BE2C (cell line): ENCODE results near the gene TNFSF18.

Source experiments
- DNase-seq: peaks from one replicate; pipeline ENCODE4 v3.0.0-alpha.2; 2020
- H3K27me3 ChIP-seq: fragments of 250-450 bp; sonication (Bioruptor Pico); 2 replicates; pipeline ENCODE4 v1.5.1; 2020; ENCODE audit warnings: mild to moderate bottlenecking
- H3K36me3 ChIP-seq: fragments of 250-450 bp; sonication (Bioruptor Pico); 2 replicates; pipeline ENCODE4 v1.5.1; 2020; ENCODE audit warnings: mild to moderate bottlenecking
- H3K4me1 ChIP-seq: fragments of 250-450 bp; sonication (Bioruptor Pico); 2 replicates; pipeline ENCODE4 v1.5.1; 2020
- H3K4me3 ChIP-seq: 2 replicates; pipeline ENCODE4 v1.5.1; 2011; ENCODE audit warnings: low read depth, low read length
- H3K9me3 ChIP-seq: fragments of 250-450 bp; sonication (Bioruptor Pico); 2 replicates; pipeline ENCODE4 v1.5.1; 2020
- TF ChIP-seq, protein P1 (sequence below): IDR thresholded peaks from 2 replicates; pipeline ENCODE4 v1.5.1; 2012; ENCODE audit warnings: mild to moderate bottlenecking, low read depth, low read length

Gene TNFSF18

DNA sequence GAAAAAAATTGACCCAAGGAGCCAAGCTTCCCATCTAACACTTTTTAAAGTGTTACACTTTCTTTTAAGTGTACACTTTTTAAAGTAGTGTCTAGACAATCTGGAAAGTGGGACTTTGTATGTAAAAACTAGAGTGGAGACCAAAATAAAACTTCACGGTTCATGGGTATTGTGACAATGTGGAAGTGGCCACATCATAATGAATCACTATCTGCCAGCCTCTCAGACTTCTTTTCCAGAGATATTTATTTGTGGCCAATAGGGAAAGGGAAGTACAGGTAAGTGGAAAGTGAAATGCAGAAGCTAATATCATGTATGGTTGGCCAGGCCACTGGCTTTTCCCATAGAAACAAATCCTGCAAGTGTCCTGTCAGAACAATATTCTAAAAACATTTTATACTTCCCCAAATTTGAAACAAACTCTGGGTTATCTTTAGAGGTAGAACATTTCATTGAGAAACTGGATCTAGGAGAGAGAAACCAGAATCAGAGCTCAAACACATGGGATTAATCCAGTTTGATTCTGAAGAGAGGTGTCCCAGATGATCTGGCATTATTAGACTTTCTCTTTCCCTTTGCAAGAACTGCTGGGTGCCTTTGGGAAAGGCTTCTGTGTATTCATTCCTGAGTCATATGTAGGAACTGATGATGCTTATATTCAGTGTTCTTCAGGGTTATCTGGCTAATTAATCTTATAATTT is 2.0 kb downstream of the TNFSF18 start:
- Histone ChIP-seq H3K27me3 (no peaks in the 10 kb centered on the region), H3K9me3 (no peaks in the 10 kb centered on the region), H3K4me1 (peaks cover 4% of the 10 kb centered on the region), H3K36me3 (no peaks in the 10 kb centered on the region), H3K4me3 (no peak overlapping the region)
- TF ChIP-seq, protein P1, sequence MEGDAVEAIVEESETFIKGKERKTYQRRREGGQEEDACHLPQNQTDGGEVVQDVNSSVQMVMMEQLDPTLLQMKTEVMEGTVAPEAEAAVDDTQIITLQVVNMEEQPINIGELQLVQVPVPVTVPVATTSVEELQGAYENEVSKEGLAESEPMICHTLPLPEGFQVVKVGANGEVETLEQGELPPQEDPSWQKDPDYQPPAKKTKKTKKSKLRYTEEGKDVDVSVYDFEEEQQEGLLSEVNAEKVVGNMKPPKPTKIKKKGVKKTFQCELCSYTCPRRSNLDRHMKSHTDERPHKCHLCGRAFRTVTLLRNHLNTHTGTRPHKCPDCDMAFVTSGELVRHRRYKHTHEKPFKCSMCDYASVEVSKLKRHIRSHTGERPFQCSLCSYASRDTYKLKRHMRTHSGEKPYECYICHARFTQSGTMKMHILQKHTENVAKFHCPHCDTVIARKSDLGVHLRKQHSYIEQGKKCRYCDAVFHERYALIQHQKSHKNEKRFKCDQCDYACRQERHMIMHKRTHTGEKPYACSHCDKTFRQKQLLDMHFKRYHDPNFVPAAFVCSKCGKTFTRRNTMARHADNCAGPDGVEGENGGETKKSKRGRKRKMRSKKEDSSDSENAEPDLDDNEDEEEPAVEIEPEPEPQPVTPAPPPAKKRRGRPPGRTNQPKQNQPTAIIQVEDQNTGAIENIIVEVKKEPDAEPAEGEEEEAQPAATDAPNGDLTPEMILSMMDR, result no peak
- DNase-seq, result no peak

DNA sequence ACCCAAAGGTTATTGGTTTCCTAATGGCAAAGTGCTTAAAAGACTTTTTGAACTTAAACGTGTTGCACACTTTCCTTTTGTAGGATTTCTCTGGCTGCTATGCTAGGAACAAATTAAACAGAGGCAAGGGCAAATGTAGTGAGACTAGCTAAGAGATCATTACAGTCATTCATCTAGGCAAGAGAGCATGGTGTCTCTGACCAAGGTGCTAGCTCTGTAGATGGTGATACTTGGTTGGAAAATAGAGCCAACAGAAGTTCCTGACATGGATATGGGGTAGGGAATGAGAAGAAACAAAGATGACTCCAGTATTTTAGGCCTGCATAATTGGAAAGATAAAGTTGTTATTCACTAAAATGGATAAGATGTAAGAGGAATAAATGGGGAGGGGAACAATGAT is 6.1 kb downstream of the TNFSF18 start:
- Histone ChIP-seq H3K27me3 (no peaks in the 10 kb centered on the region), H3K4me3 (no peak overlapping the region), H3K36me3 (no peaks in the 10 kb centered on the region), H3K9me3 (no peaks in the 10 kb centered on the region), H3K4me1 (no peaks in the 10 kb centered on the region)
- TF ChIP-seq, protein P1, result no peak
- no peak for DNase-seq

DNA sequence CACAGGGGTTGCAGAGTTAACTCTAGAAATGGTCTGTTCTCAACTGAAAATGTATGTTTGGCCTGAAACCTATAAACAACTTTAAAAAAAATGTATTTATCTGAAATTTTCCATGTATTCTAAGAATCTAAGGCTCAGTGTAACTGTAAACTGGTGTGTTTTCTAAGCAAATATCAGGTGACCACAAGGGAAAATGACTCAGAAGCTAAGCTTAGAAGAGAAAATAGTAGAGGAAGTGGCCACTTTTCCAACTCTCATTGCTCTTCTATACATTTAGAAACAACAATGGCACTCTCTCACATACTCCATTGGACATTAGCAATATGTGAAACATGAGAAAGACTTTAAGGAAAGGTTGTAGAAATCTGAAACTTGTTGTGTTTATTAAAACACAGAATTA is 7.5 kb downstream of the TNFSF18 start:
- Histone ChIP-seq H3K27me3 (no peaks in the 10 kb centered on the region), H3K4me3 (no peak overlapping the region), H3K36me3 (no peaks in the 10 kb centered on the region), H3K9me3 (no peaks in the 10 kb centered on the region), H3K4me1 (no peaks in the 10 kb centered on the region; the same call in 1 of the 2 replicates)
- DNase-seq, result no peak
- TF ChIP-seq, protein P1, result no peak

DNA sequence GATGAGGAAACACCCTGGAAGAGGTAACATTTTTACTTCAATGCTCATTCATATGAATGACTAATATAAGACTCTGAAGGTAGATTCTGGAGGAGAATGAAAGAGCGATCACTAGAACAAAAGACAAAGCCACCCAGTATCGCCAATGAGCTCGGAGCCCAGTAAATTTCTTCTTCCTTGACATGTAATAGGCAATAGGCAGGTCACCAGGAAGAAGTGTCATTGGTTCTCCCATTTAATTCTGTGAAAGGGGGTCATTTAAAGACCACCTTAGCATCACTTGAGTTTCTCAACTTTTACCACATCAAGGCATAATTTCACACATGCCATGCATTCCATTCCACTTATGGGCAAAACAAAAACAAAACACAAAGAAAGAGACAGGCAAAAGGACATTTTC is 7.9 kb downstream of the TNFSF18 start:
- TF ChIP-seq, protein P1, result no peak
- DNase-seq, result no peak
- Histone ChIP-seq H3K4me3 (no peak overlapping the region), H3K9me3 (no peaks in the 10 kb centered on the region), H3K27me3 (no peaks in the 10 kb centered on the region), H3K36me3 (no peaks in the 10 kb centered on the region), H3K4me1 (no peaks in the 10 kb centered on the region; the same call in 1 of the 2 replicates)

DNA sequence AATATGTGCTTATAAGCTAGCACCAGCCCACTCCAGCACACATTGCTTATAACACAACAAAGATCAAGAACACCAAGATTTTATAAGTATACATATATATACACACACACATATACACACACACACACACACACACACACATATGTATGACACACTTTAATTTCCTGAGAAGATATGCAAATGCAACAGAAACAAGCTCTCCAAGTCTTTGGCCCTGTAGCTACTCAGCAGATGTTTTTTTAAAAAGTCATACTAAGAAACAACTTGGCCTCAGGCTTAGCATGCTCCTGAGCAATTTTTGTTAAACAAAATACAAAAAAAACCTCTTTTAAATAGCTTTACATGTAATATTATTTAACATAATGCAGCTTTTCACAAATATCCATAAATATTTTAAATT is 11.1 kb downstream of the TNFSF18 start:
- TF ChIP-seq, protein P1, result no peak
- no peak for DNase-seq
- no peaks in the 10 kb centered on the region for H3K27me3 ChIP-seq
- H3K36me3 ChIP-seq, result no peaks in the 10 kb centered on the region
- no peak overlapping the region for H3K4me3 ChIP-seq
- no peaks in the 10 kb centered on the region; the same call in 1 of the 2 replicates for H3K4me1 ChIP-seq
- no peaks in the 10 kb centered on the region for H3K9me3 ChIP-seq

DNA sequence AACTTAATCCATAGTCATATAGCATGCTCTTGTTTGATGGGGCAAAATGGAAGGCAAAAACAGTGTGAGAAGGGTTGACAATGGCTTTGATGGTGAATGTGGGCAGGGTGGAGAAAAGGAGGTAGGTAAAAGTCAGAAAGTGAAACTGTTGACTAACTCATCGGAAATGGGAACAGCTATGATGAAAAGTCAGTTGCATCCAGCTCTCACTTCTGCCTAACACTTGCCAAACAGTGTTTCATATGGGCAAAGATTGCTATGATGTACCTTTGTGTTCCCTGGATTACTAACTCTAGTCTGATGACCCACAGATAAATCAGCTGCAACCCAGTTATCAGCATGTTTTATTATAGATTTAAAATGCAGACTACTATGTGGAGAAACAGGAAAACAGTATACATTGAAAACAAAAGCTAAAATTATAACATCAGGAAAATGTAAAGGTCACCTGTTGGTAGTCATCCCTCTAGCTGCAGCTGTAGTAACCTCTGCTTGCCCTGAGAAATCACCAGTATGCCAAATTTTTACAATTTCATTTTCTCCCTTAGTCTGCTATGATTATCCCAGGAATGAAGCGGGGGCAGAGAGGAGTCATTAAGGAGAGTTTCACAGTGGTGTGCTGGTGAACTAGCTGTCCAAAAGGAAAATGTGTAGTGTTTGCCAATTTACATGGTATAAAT is 11.7 kb downstream of the TNFSF18 start:
- TF ChIP-seq, protein P1, result no peak
- DNase-seq, result no peak
- no peaks in the 10 kb centered on the region for H3K27me3 ChIP-seq

More for the DNA sequence above, 11.7 kb downstream of the TNFSF18 start:
- Histone ChIP-seq H3K4me1 (no peaks in the 10 kb centered on the region; the same call in 1 of the 2 replicates), H3K9me3 (no peaks in the 10 kb centered on the region), H3K4me3 (no peak overlapping the region), H3K36me3 (no peaks in the 10 kb centered on the region)
